C4-2B (cell line): ENCODE data around the gene PIAS3.

Source experiments
- H3K27ac ChIP-seq: fragments of 450-650 bp; 2 replicates; pipeline ENCODE4 v1.5.1; 2017
- CTCF ChIP-seq: fragments of 450-650 bp; conservative IDR thresholded peaks from 2 replicates; pipeline ENCODE4 v1.5.1; 2017; ENCODE audit warnings: mild to moderate bottlenecking
- ZFX ChIP-seq: fragments of 450-650 bp; IDR thresholded peaks from 2 replicates; pipeline ENCODE4 v1.6.1; 2017

Gene PIAS3

GRCh38 chr1:145874646-145875045, 15.8 kb upstream of the PIAS3 start:
- H3K27ac ChIP-seq = no peak overlapping the region
- TF ChIP-seq CTCF = no peak
- TF ChIP-seq ZFX = no peak

GRCh38 chr1:145871994-145872924, 13.4 kb upstream of the PIAS3 start:
- TF ChIP-seq CTCF = no peak
- TF ChIP-seq ZFX = no peak
- no peak overlapping the region for H3K27ac ChIP-seq

- TF ChIP-seq CTCF = no peak
- no peak overlapping the region for H3K27ac ChIP-seq
These were observed 9.4 kb upstream of the PIAS3 start for GRCh38 chr1:145868232-145868631.

GRCh38 chr1:145863282-145864018, 4.6 kb upstream of the PIAS3 start:
- TF ChIP-seq CTCF (no peak), ZFX (no peak)

GRCh38 chr1:145859491-145860023, 676 bp upstream of the PIAS3 start:
- H3K27ac ChIP-seq = peak overlapping the region; percentile 71

More at GRCh38 chr1:145863282-145864018, 4.6 kb upstream of the PIAS3 start:
- H3K27ac ChIP-seq = no peak overlapping the region

GRCh38 chr1:145858238-145858900, 512 bp downstream of the PIAS3 start:
- peak overlapping the region; percentile 71 for H3K27ac ChIP-seq
- TF ChIP-seq ZFX (no peak), CTCF (no peak)

More at GRCh38 chr1:145859491-145860023, 676 bp upstream of the PIAS3 start:
- TF ChIP-seq ZFX = no peak
- TF ChIP-seq CTCF = no peak; the same call in 1 of the 2 replicates
